ENCODE results near the gene TRIP10.
"Not testable (repeated sequence)": the region's sequence is repeated elsewhere in the genome, so short reads cannot be mapped to it uniquely, and the experiment has no call there.

TRIP10 gene

DNA sequence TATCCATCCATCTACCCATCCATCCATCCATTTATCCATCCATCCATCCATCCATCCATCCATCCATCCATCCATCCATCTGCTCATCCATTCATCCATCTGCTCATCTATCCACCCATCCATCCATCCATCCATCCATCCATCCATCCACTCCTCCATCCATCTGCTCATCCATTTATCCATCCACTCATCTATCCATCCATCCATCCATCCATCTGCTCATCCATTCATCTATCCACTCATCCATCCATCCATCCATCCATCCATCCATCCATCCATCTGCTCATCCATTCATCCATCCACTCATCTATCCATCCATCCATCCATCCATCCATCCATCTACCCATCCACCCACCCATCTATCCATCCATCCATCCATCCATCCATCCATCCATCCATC is 36.6 kb downstream of the TRIP10 start:
- H3K36me3 Mint-ChIP-seq: peaks cover 20% of the 10 kb centered on the region
- not testable (repeated sequence) for H3K27me3 Mint-ChIP-seq, H3K4me3 Mint-ChIP-seq, H3K27ac Mint-ChIP-seq, H3K9me3 Mint-ChIP-seq
- H3K4me1 Mint-ChIP-seq: peaks cover 69% of the 10 kb centered on the region

GRCh38 chr19:6776999-6777398 is 37.5 kb downstream of the TRIP10 start:
- peaks cover 72% of the 10 kb centered on the region for H3K4me1 Mint-ChIP-seq
- peak overlapping the region; percentile 61 for H3K4me3 Mint-ChIP-seq
- peak overlapping the region; percentile 42 for H3K27ac Mint-ChIP-seq

DNA sequence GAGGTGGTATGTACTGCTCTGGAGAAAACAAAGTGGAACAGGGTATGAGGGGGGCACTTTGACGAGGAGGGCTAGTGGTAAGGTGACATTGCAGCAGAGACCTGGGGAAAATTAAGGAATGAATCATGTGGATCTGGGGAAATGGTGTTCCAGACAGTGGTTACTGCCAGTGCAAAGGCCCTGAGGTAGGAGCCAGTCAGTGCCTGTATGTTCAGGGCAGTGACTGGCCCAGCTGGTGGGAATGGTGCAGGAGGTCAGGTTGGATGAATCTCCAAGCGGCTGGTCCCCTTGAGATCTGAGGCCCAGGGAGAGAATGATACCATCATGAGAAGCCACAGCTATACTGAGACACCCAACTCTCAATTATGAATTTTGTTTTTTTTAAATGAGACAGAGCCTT is 38.0 kb downstream of the TRIP10 start:
- Mint-ChIP-seq H3K9me3 (no peaks in the 10 kb centered on the region), H3K36me3 (peaks cover 20% of the 10 kb centered on the region), H3K4me3 (peak overlapping the region; percentile 61), H3K27ac (peak overlapping the region; percentile 42), H3K27me3 (no peaks in the 10 kb centered on the region), H3K4me1 (peaks cover 67% of the 10 kb centered on the region)

More at GRCh38 chr19:6776999-6777398, 37.5 kb downstream of the TRIP10 start:
- Mint-ChIP-seq H3K36me3 (peaks cover 20% of the 10 kb centered on the region), H3K9me3 (no peaks in the 10 kb centered on the region), H3K27me3 (no peaks in the 10 kb centered on the region)

DNA sequence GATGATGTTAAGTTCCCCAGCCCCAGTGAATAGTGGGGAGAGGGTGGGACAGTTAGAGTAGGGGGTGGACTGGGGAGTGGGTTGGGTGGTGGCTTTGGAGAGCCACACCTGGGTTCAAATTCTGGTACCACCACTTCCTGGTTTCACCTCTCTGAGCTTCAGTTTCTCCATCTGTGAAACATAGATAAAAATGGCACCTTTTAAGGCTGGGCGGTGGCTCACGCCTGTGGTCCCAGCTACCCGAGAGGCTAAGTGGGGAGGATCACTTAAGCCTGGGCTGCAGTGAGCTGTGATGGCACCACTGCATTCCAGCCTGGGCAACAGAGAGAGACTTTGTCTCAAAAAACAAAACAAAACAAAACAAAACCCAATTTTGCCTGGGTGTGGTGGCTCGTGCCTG is 38.9 kb downstream of the TRIP10 start:
- Mint-ChIP-seq H3K27ac (peak overlapping the region; percentile 52), H3K9me3 (no peaks in the 10 kb centered on the region), H3K4me1 (peaks cover 72% of the 10 kb centered on the region), H3K4me3 (no peak overlapping the region), H3K36me3 (peaks cover 20% of the 10 kb centered on the region), H3K27me3 (no peaks in the 10 kb centered on the region)

DNA sequence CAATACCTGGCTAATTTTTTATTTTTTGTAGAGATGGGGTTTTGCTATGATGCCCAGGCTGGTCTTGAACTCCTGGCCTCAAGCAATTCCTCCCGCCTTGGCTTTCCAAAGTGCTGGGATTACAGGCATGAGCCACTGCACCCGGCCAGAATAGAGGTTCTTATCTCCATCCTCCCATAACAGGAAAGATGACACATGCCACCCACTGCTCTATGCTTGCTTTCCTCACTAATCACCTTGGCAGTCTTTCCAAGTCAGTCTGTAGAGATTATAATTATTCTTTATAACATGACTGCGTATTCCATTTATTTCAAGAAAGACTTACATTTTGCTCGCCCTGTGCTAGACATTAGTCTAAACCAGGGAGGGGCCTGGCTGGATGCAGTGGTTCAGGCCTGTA is 39.7 kb downstream of the TRIP10 start:
- Mint-ChIP-seq H3K27me3 (no peaks in the 10 kb centered on the region), H3K27ac (peak overlapping the region; percentile 30), H3K36me3 (peaks cover 18% of the 10 kb centered on the region), H3K9me3 (no peaks in the 10 kb centered on the region), H3K4me1 (peaks cover 72% of the 10 kb centered on the region), H3K4me3 (no peak overlapping the region)

GRCh38 chr19:6787393-6787792 is 47.9 kb downstream of the TRIP10 start:
- H3K36me3 Mint-ChIP-seq: peaks cover 19% of the 10 kb centered on the region
- H3K4me1 Mint-ChIP-seq: peaks cover 65% of the 10 kb centered on the region
- H3K4me3 Mint-ChIP-seq: no peak overlapping the region
- H3K9me3 Mint-ChIP-seq: peaks cover 6% of the 10 kb centered on the region
- H3K27me3 Mint-ChIP-seq: no peaks in the 10 kb centered on the region
- H3K27ac Mint-ChIP-seq: no peak overlapping the region

- H3K27me3 Mint-ChIP-seq: no peaks in the 10 kb centered on the region
- peaks cover 71% of the 10 kb centered on the region for H3K4me1 Mint-ChIP-seq
- H3K9me3 Mint-ChIP-seq: peaks cover 6% of the 10 kb centered on the region
- H3K4me3 Mint-ChIP-seq: no peak overlapping the region
- H3K27ac Mint-ChIP-seq: peak overlapping the region; percentile 59
- peaks cover 22% of the 10 kb centered on the region for H3K36me3 Mint-ChIP-seq
Measured at GRCh38 chr19:6788896-6789295, 49.4 kb downstream of the TRIP10 start.

GRCh38 chr19:6790194-6791128 is 51.0 kb downstream of the TRIP10 start:
- Mint-ChIP-seq H3K4me3 (peak overlapping the region; percentile 57), H3K27ac (peak overlapping the region; percentile 93), H3K9me3 (peaks cover 6% of the 10 kb centered on the region)

DNA sequence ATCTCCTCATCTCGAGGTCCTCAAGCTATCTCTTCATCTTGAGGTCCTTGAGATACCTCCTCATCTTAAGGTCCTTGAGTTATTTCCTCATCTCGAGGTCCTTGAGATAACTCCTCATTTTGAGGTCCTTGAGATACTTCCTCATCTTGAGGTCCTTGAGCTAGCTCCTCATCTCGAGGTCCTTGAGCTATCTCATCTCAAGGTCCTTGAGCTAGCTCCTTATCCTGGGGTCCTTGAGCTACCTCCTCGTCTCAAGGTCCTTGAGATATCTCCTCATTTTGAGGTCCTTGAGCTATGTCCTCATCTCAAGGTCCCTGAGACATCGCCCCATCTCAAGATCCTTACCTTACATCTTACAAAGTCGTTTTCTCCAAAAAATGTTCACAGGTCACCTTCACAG is 51.8 kb downstream of the TRIP10 start:
- peaks cover 6% of the 10 kb centered on the region for H3K9me3 Mint-ChIP-seq
- peaks cover 24% of the 10 kb centered on the region for H3K36me3 Mint-ChIP-seq
- peaks cover 78% of the 10 kb centered on the region for H3K4me1 Mint-ChIP-seq
- no peak overlapping the region for H3K4me3 Mint-ChIP-seq
- no peaks in the 10 kb centered on the region for H3K27me3 Mint-ChIP-seq
- peak overlapping the region; percentile 93 for H3K27ac Mint-ChIP-seq

More at GRCh38 chr19:6790194-6791128, 51.0 kb downstream of the TRIP10 start:
- Mint-ChIP-seq H3K27me3 (no peaks in the 10 kb centered on the region), H3K36me3 (peaks cover 26% of the 10 kb centered on the region), H3K4me1 (peaks cover 75% of the 10 kb centered on the region)

- Mint-ChIP-seq H3K36me3 (peaks cover 29% of the 10 kb centered on the region), H3K9me3 (peaks cover 6% of the 10 kb centered on the region), H3K4me1 (peaks cover 91% of the 10 kb centered on the region), H3K27me3 (no peaks in the 10 kb centered on the region), H3K4me3 (peak overlapping the region; percentile 7), H3K27ac (peak overlapping the region; percentile 68)
Measured at GRCh38 chr19:6793411-6793810, 53.9 kb downstream of the TRIP10 start.

DNA sequence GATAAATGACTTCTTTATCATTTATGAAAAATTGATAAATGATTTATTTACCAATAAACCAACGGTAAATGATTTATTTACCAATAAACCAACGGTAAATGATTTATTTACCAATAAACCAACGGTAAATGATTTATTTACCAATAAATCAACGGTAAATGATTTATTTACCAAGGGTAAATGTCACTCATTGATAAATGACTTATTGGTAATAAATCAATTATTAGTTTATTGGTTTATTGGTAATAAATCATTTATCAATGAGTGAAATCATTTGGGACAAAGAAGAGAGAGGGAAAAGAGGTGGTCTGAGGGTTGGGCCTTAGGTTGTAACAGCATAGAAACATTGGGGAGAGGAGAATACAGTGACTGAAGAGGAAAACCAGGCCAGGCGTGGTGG is 54.5 kb downstream of the TRIP10 start:
- H3K9me3 Mint-ChIP-seq: peaks cover 6% of the 10 kb centered on the region
- no peak overlapping the region for H3K4me3 Mint-ChIP-seq
- H3K27ac Mint-ChIP-seq: peak overlapping the region; percentile 60
- peaks cover 28% of the 10 kb centered on the region for H3K36me3 Mint-ChIP-seq
- no peaks in the 10 kb centered on the region for H3K27me3 Mint-ChIP-seq
- peaks cover 89% of the 10 kb centered on the region for H3K4me1 Mint-ChIP-seq

GRCh38 chr19:6794686-6795431 is 55.4 kb downstream of the TRIP10 start:
- Mint-ChIP-seq H3K4me3 (no peak overlapping the region), H3K27ac (peak overlapping the region; percentile 64), H3K36me3 (peaks cover 28% of the 10 kb centered on the region)

DNA sequence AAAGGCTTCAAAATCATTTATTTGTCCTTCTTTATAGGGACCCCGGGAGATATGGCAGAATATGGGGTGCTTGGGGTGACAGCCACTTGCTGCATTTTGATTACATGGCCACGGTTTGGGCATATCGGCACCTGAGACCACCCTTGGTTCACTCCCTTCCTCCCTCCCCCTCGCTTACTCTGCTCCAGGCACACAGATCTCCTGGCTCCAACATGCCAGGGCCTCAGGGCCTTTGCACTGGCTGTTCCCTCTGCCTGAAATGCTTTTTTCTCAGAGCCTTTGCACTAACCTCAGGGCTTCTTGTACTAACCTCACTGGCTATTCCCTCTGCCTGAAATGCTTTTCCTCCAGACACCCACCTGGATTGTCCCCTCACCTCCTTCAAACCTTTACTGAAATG is 56.8 kb downstream of the TRIP10 start:
- Mint-ChIP-seq H3K4me1 (peaks cover 91% of the 10 kb centered on the region), H3K4me3 (no peak overlapping the region), H3K27ac (peak overlapping the region; percentile 85), H3K27me3 (no peaks in the 10 kb centered on the region), H3K9me3 (peaks cover 6% of the 10 kb centered on the region), H3K36me3 (peaks cover 28% of the 10 kb centered on the region)

More at GRCh38 chr19:6794686-6795431, 55.4 kb downstream of the TRIP10 start:
- Mint-ChIP-seq H3K9me3 (peaks cover 6% of the 10 kb centered on the region), H3K4me1 (peaks cover 91% of the 10 kb centered on the region), H3K27me3 (no peaks in the 10 kb centered on the region)

DNA sequence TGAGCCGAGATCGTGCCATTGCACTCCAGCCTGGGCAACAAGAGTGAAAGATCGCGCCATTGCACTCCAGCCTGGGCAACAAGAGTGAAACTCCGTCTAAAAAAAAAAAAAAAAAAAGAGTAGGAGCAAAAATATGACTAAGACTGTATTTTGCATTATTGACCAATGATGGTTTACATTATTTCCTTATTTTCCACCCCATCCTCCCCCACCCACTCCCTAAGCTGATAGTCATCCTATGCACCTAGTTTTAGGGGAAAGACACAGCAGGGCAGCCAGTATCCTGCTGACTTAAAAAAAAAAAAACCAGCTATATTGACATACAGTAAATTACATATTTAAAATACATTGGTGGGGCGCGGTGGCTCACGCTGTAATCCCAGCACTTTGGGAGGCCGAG is 58.2 kb downstream of the TRIP10 start:
- Mint-ChIP-seq H3K27me3 (no peaks in the 10 kb centered on the region), H3K9me3 (no peaks in the 10 kb centered on the region), H3K36me3 (peaks cover 17% of the 10 kb centered on the region), H3K27ac (peak overlapping the region; percentile 65), H3K4me1 (peaks cover 88% of the 10 kb centered on the region), H3K4me3 (no peak overlapping the region)

DNA sequence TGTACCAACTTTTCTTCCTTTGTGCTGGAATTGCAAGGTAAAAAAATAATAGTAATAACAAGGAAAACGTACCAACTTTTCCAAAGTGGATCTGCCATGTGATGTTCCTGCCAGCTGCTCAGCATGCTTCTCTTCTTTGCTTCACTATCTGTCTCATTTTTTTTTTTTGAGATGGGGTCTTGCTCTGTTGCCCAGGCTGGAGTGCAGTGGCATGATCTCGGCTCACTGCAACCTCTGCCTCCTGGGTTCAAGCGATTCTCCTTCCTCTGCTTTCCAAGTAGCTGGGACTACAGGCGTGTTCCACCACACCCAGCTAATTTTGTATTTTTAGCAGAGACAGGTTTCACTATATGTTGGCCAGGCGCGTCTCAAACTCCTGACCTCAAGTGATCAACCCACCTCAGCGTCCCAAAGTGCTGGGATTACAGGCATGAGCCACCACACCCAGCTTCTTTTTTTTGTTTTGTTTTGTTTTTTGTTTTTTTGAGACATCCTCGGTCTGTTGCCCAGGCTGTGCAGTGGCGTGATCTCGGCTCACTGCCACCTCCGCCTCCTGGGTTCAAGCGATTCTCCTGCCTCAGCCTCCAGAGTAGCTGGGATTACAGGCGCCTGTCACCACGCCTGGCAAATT is 60.8 kb downstream of the TRIP10 start:
- H3K9me3 Mint-ChIP-seq, H3K27me3 Mint-ChIP-seq, H3K36me3 Mint-ChIP-seq: not testable (repeated sequence)
- Mint-ChIP-seq H3K27ac (peak overlapping the region; percentile 92), H3K4me3 (peak overlapping the region; percentile 93), H3K4me1 (peaks cover 74% of the 10 kb centered on the region)
